Measurements from ENCODE around the gene CLRN2. TPM values are rescaled to one million over a fixed set of nuclear protein-coding genes. Genes with fewer than 3 reads are reported as not detected.

The CLRN2 gene
- total RNA-seq, 1 donor from 2014 or later: not detected

Other genes starting within 250 kb of the CLRN2 start
- gene QDPR, start 3.1 kb upstream of the CLRN2 start, total RNA-seq: 54.8 TPM
- gene LAP3, start 62.0 kb downstream of the CLRN2 start, total RNA-seq: 76.7 TPM
- 13.0 TPM for gene MED28, start 99.5 kb downstream of the CLRN2 start, total RNA-seq

Measured in skeletal muscle tissue (tissue), 1 donor.